PC-9 (cell line): Measurements from ENCODE around the gene PRSS50. TPM values are rescaled to one million over a fixed set of nuclear protein-coding genes. Genes with fewer than 3 reads are reported as not detected.
"Not testable (repeated sequence)": the region's sequence is repeated elsewhere in the genome, so short reads cannot be mapped to it uniquely, and the experiment has no call there.

ENCODE experiments used
- BruUV-seq: library from RNA; stranded (reverse); fragments of 400-500 nt; replicated peaks from 2 replicates; lab custom pipeline; 2021; lab: Mats Ljungman, UMichigan
- CTCF ChIA-PET: fragments of 300-600 bp; sonication (Branson Sonifier 250); formaldehyde crosslinking; loops from one replicate; lab custom pipeline; 2022; ENCODE audit warnings: antibody characterized with exemption; lab: Charles Lee
- POLR2A ChIA-PET: fragments of 300-600 bp; sonication (Branson Sonifier 250); formaldehyde crosslinking; loops from one replicate; lab custom pipeline; 2022; ENCODE audit warnings: antibody characterized with exemption; ENCODE audit not compliant: unreplicated experiment; lab: Charles Lee
- DNase-seq, 2 experiments: peaks; one replicate each; pipeline versions ENCODE4 v3.0.0 to v3.0.0-alpha.2; 2015 to 2022; ENCODE audit warnings: mixed read lengths in 1 of 2
- H2AFZ ChIP-seq: fragments of 200-600 bp; sonication (generic); 2 replicates; pipeline ENCODE4 v1.8.1; 2017; ENCODE audit warnings: antibody characterized with exemption
- H3F3A ChIP-seq: fragments of 200-600 bp; sonication (generic); 2 replicates; pipeline ENCODE4 v1.8.1; 2017; ENCODE audit warnings: antibody characterized with exemption, mild to moderate bottlenecking, low read depth; ENCODE audit not compliant: insufficient read depth
- H3K27ac ChIP-seq: fragments of 200-600 bp; sonication (generic); 2 replicates; pipeline ENCODE4 v1.6.1; 2016; ENCODE audit warnings: mixed run types
- H3K27me3 ChIP-seq: fragments of 200-600 bp; sonication (generic); 2 replicates; pipeline ENCODE4 v1.6.1; 2016; ENCODE audit warnings: low read depth, mixed run types; ENCODE audit not compliant: insufficient read depth
- H3K36me3 ChIP-seq: fragments of 200-600 bp; sonication (generic); 2 replicates; pipeline ENCODE4 v1.6.1; 2016; ENCODE audit warnings: low read depth, mixed run types
- H3K4me1 ChIP-seq: fragments of 200-600 bp; sonication (generic); replicated peaks from 2 replicates; pipeline ENCODE4 v1.6.1; 2016; ENCODE audit warnings: mixed run types; ENCODE audit not compliant: insufficient read depth
- H3K4me2 ChIP-seq: fragments of 200-600 bp; sonication (generic); 2 replicates; pipeline ENCODE4 v1.6.1; 2017; ENCODE audit warnings: mixed run types
- H3K4me3 ChIP-seq: fragments of 200-600 bp; sonication (generic); 2 replicates; pipeline ENCODE4 v1.6.1; 2016; ENCODE audit warnings: mixed run types
- H3K79me2 ChIP-seq: fragments of 200-600 bp; sonication (generic); 2 replicates; pipeline ENCODE4 v1.6.1; 2017; ENCODE audit warnings: low read depth, mixed run types
- H3K9me2 ChIP-seq: fragments of 200-600 bp; sonication (generic); 2 replicates; pipeline ENCODE4 v1.8.1; 2017; ENCODE audit warnings: mild to moderate bottlenecking; ENCODE audit not compliant: insufficient read depth
- H3K9me3 ChIP-seq: fragments of 200-600 bp; sonication (generic); 2 replicates; pipeline ENCODE4 v1.8.1; 2016; ENCODE audit warnings: low read depth; ENCODE audit not compliant: insufficient read depth
- H4K20me1 ChIP-seq: fragments of 200-600 bp; sonication (generic); 2 replicates; pipeline ENCODE4 v1.8.1; 2017; ENCODE audit not compliant: insufficient read depth
- CTCF ChIP-seq: fragments of 200-600 bp; sonication (generic); conservative IDR thresholded peaks from 2 replicates; pipeline ENCODE4 v1.6.1; 2017; ENCODE audit warnings: mixed run types, antibody characterized with exemption, mild to moderate bottlenecking, moderate library complexity
- EZH2 ChIP-seq: fragments of 200-600 bp; sonication (generic); IDR thresholded peaks from 2 replicates; pipeline ENCODE4 v1.8.0; 2017; ENCODE audit warnings: antibody characterized with exemption, low read depth
- intact Hi-C: fragments of 100-400 bp; cut with micrococcal nuclease; formaldehyde crosslinking; loops from one replicate; pipeline ENCODE4 v1.10.0; 2022; ENCODE audit not compliant: unreplicated experiment
- total RNA-seq: library from RNA; stranded (reverse); gene quantifications from 2 replicates; pipeline ENCODE4 v1.2.3, GENCODE V29; 2021

Gene PRSS50
- total RNA-seq, 1 experiment from 2014 or later: 0.50 TPM

GRCh38 chr3:46746711-46747110 lies 29.0 kb upstream of the PRSS50 start:
- Histone ChIP-seq H3K27ac (no peak overlapping the region), H4K20me1 (no peaks in the 10 kb centered on the region), H3K4me2 (no peak overlapping the region), H2AFZ (no peak overlapping the region), H3K27me3 (no peaks in the 10 kb centered on the region), H3K79me2 (no peaks in the 10 kb centered on the region), H3K36me3 (no peaks in the 10 kb centered on the region), H3K9me2 (no peaks in the 10 kb centered on the region), H3K4me3 (no peak overlapping the region), H3F3A (no peaks in the 10 kb centered on the region), H3K9me3 (no peaks in the 10 kb centered on the region), H3K4me1 (no peaks in the 10 kb centered on the region)
- no peak for TF ChIP-seq EZH2
- no peak for TF ChIP-seq CTCF
- CTCF ChIA-PET: no interaction called here
- BruUV-seq: no TSS peak
- no peak for DNase-seq
- intact Hi-C loops: no loop called here
- POLR2A ChIA-PET: no interaction called here

- no peaks in the 10 kb centered on the region for H3K36me3 ChIP-seq
- intact Hi-C loops: no loop called here
- no TSS peak for BruUV-seq
- no peak overlapping the region for H3K27ac ChIP-seq
- CTCF ChIA-PET: no interaction called here
- no peaks in the 10 kb centered on the region for H3F3A ChIP-seq
- no peaks in the 10 kb centered on the region for H3K9me3 ChIP-seq
- H3K4me2 ChIP-seq: no peak overlapping the region
- TF ChIP-seq CTCF (no peak), EZH2 (no peak)
- H3K79me2 ChIP-seq: no peaks in the 10 kb centered on the region
- POLR2A ChIA-PET: no interaction called here
- no peak for DNase-seq
- H4K20me1 ChIP-seq: no peaks in the 10 kb centered on the region
- H3K4me1 ChIP-seq: no peaks in the 10 kb centered on the region
- H3K4me3 ChIP-seq: no peak overlapping the region
- no peaks in the 10 kb centered on the region for H3K9me2 ChIP-seq
- no peak overlapping the region for H2AFZ ChIP-seq
- no peaks in the 10 kb centered on the region for H3K27me3 ChIP-seq
Measured at GRCh38 chr3:46742992-46743585, 25.4 kb upstream of the PRSS50 start.

- CTCF ChIA-PET, DNase-seq, H3K9me3 ChIP-seq, H4K20me1 ChIP-seq, H3K4me3 ChIP-seq, H3K36me3 ChIP-seq, H3K27ac ChIP-seq, H3K27me3 ChIP-seq, H3K9me2 ChIP-seq, H3K4me2 ChIP-seq, BruUV-seq, H3K4me1 ChIP-seq, H3K79me2 ChIP-seq, POLR2A ChIA-PET, H2AFZ ChIP-seq, H3F3A ChIP-seq, intact Hi-C loops: not testable (repeated sequence)
Measured at GRCh38 chr3:46739565-46739964, 21.9 kb upstream of the PRSS50 start.

- H3K27ac ChIP-seq: no peak overlapping the region
- no TSS peak for BruUV-seq
- POLR2A ChIA-PET: no interaction called here
- no peaks in the 10 kb centered on the region for H3K36me3 ChIP-seq
- CTCF ChIA-PET: interaction anchor here (0.6 kb wide), 1 partner anchor 249 kb away, joined by 3 read pairs; no protein-coding TSS in a partner anchor
- H3K4me1 ChIP-seq: no peaks in the 10 kb centered on the region
- H3K27me3 ChIP-seq: no peaks in the 10 kb centered on the region
- no peaks in the 10 kb centered on the region for H4K20me1 ChIP-seq
- TF ChIP-seq EZH2: no peak
- TF ChIP-seq CTCF: no peak
- H3K79me2 ChIP-seq: no peaks in the 10 kb centered on the region
- no peaks in the 10 kb centered on the region for H3K9me3 ChIP-seq
- H3F3A ChIP-seq: no peaks in the 10 kb centered on the region
- no peak overlapping the region for H3K4me2 ChIP-seq
- no peak for DNase-seq
- H3K9me2 ChIP-seq: no peaks in the 10 kb centered on the region
- H2AFZ ChIP-seq: no peak overlapping the region
- intact Hi-C loops: no loop called here
- no peak overlapping the region for H3K4me3 ChIP-seq
Measured at GRCh38 chr3:46737329-46737731, 19.7 kb upstream of the PRSS50 start.
